ENCODE data around the gene INPP5A. TPM values are rescaled to one million over a fixed set of nuclear protein-coding genes. Genes with fewer than 3 reads are reported as not detected.

INPP5A gene
- polyA plus RNA-seq, 1 donor: 51.2 TPM

- no peak for DNase-seq (ENCODE audit: low read depth)
Observed at GRCh38 chr10:132628966-132629900, 91.6 kb downstream of the INPP5A start.

- no peak for DNase-seq (ENCODE audit: low read depth)
Observed at GRCh38 chr10:132630156-132630555, 92.6 kb downstream of the INPP5A start.

GRCh38 chr10:132630666-132631337, 93.2 kb downstream of the INPP5A start:
- DNase-seq (ENCODE audit: low read depth): peak; percentile 32

DNA sequence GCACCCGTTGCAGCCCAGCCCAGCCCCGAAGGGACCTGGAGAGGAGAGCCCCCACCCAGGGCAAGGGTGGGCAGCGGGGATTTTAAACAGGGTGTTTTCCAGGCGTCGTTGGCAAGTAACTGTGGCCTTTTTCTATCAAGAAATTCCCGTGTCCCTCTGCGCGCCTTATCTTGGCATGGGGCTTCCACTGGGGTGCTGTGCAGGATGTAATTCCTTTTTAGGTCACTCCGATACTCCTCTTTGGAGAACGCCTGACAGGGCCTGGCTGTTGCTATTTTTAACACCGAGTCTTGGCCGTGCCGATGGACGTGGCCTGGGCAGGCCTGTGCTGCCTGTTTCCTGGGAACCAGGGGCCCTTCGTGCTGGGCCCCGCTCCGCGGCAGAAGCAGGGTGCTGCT, 93.8 kb downstream of the INPP5A start:
- no peak for DNase-seq (ENCODE audit: low read depth)

GRCh38 chr10:132632091-132632561, 94.5 kb downstream of the INPP5A start:
- DNase-seq (ENCODE audit: low read depth): no peak

- DNase-seq (ENCODE audit: low read depth): no peak
Observed at GRCh38 chr10:132632851-132633684, 95.5 kb downstream of the INPP5A start.

- DNase-seq (ENCODE audit: low read depth): no peak
Observed at GRCh38 chr10:132634241-132634946, 96.8 kb downstream of the INPP5A start.

GRCh38 chr10:132634947-132635271, 97.3 kb downstream of the INPP5A start:
- DNase-seq (ENCODE audit: low read depth): no peak

- DNase-seq (ENCODE audit: low read depth): no peak
Observed at GRCh38 chr10:132636358-132636757, 98.8 kb downstream of the INPP5A start.

- DNase-seq (ENCODE audit: low read depth): peak; percentile 62
Observed at GRCh38 chr10:132637477-132638129, 100.0 kb downstream of the INPP5A start.

GRCh38 chr10:132638130-132638515, 100.5 kb downstream of the INPP5A start:
- no peak for DNase-seq (ENCODE audit: low read depth)

DNA sequence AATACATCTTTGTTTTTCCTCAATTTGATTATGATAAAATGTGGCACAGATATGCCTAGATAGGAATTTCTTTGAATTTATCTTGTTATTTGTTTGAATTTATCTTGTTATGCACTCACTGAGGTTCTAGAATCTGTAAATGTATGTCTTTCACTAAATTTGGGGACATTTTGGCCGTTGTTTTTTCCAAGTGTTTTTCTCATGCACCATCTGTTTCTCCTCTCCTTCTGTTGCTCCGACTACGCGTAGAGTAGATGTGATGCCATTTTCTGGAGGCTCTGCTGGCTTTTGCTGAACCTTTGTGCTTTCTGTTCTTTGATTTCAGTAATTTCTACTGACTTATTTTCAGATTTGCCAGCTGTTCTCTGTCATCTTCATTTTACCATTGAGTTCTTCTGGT, 101.9 kb downstream of the INPP5A start:
- DNase-seq (ENCODE audit: low read depth): no peak

GRCh38 chr10:132640326-132641125, 102.9 kb downstream of the INPP5A start:
- no peak for DNase-seq (ENCODE audit: low read depth)

DNA sequence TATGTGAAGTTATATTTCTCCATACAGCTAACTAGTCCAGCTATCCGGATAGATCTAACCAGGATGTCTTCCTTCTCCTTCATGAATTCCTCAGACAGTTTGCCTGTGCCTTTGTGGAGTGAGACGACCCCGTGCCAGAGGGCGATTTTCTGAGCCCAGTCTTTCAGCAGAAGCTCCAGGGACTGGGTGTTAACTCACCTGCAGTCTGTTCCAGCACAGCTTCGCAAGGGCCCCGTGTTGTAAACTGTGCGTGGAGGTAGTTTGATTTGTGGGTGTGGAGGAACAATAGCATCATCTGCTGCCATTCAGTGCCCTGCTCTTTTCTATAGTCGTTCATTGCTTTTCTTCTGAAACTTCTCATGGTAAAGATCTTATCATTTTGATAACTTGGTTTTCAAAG, 103.8 kb downstream of the INPP5A start:
- DNase-seq (ENCODE audit: low read depth): no peak

GRCh38 chr10:132641966-132642731, 104.6 kb downstream of the INPP5A start:
- no peak for DNase-seq (ENCODE audit: low read depth)

GRCh38 chr10:132642732-132643008, 105.1 kb downstream of the INPP5A start:
- no peak for DNase-seq (ENCODE audit: low read depth)

DNA sequence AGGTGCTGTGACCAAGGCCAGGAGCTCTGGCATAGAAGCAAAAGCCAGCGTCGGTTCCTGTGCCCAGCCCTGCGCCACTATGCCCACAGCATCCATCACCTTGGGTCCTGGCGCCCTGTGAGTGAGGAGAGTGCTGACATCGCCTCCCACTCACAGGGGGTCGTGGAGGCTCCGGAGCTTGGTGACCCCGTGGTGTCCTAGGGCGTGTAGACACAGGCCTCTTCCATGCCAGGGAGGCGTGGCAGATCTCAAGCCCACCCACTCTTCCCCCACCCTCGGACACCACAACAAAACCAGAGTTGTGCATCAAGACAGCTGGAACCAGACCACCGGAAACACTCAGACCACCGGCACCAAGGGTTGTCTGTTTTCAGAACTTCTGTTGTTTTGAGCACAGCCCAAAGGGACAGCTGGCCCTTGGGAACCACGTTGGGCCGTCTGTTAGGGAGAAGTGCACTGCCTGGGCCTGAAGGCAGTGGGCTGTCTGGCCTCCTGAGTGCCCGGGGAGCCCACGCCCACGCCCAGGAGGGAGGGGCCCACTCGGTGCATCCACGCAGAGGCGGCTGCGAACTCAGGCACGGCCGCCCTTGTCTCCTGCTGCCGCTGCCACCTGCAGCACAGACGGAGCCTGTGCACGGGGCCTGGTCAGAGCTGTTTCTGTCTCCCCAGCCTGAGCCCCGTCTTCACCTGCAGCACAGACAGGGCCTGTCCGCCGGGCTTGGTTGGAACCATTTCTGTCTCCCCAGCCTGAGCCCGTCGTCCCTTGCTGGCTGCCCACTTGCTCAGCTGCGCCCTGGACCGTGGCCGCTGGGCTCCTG, 106.3 kb downstream of the INPP5A start:
- no peak for DNase-seq (ENCODE audit: low read depth)

GRCh38 chr10:132644527-132645246, 107.1 kb downstream of the INPP5A start:
- no peak for DNase-seq (ENCODE audit: low read depth)
